HepG2 (cell line): ENCODE data around the gene STX1B. TPM values are rescaled to one million over a fixed set of nuclear protein-coding genes. Genes with fewer than 3 reads are reported as not detected.
A peak's percentile ranks its signal among the peaks of the same experiment; 100 is the strongest.

ENCODE experiments used
- MATR3 ChIP-seq: sonication (generic); formaldehyde crosslinking; IDR thresholded peaks from 2 replicates; pipeline ENCODE4 v1.4.0; 2020; ENCODE audit warnings: missing genetic modification reagents
- PHF21A ChIP-seq: sonication (generic); formaldehyde crosslinking; IDR thresholded peaks from 2 replicates; pipeline ENCODE4 v1.5.0; 2020; ENCODE audit warnings: mild to moderate bottlenecking, missing genetic modification reagents
- RELA ChIP-seq: sonication (generic); formaldehyde crosslinking; IDR thresholded peaks from 2 replicates; pipeline ENCODE4 v1.4.0; 2020; ENCODE audit warnings: missing genetic modification reagents
- SOX6 ChIP-seq, 2 experiments: fragments of 450-650 bp in 1 of 2; sonication (generic) in 1 of 2; formaldehyde crosslinking in 1 of 2; IDR thresholded peaks; 2 replicates each; pipeline versions ENCODE4 v1.4.0 to v1.6.1; 2017 to 2020; ENCODE audit warnings: antibody characterized with exemption in 1 of 2, mild to moderate bottlenecking in 1 of 2, missing genetic modification reagents in 1 of 2
- SPEN ChIP-seq: sonication (generic); formaldehyde crosslinking; IDR thresholded peaks from 2 replicates; pipeline ENCODE4 v1.5.1; 2020; ENCODE audit warnings: low read depth, mild to moderate bottlenecking, missing genetic modification reagents
- ZNF280D ChIP-seq: sonication (generic); formaldehyde crosslinking; IDR thresholded peaks from 2 replicates; pipeline ENCODE4 v1.5.1; 2020; ENCODE audit warnings: mild to moderate bottlenecking, missing genetic modification reagents
- ZNF512B ChIP-seq: sonication (generic); formaldehyde crosslinking; IDR thresholded peaks from 2 replicates; pipeline ENCODE4 v1.5.1; 2020; ENCODE audit warnings: missing genetic modification reagents, mild to moderate bottlenecking, borderline replicate concordance
- ZSCAN21 ChIP-seq: sonication (generic); formaldehyde crosslinking; IDR thresholded peaks from 2 replicates; pipeline ENCODE4 v1.8.0; 2022; ENCODE audit warnings: mild to moderate bottlenecking, missing genetic modification reagents, moderate library complexity, borderline replicate concordance
- polyA plus RNA-seq, 8 experiments: library from polyadenylated mRNA; depleted of rRNA in 3 of 8; stranded (reverse) in 7 of 8; unstranded in 1 of 8; fragments of >200 nt; fragmentation: Illumina TruSeq in 4 of 8; extraction: Trizol in 4 of 8; gene quantifications; 2 replicates each; pipeline versions ENCODE4 v1.2.1 to v1.2.3, GENCODE V29; 2011 to 2016; ENCODE audit warnings: low read depth in 4 of 8, missing spikeins in 1 of 8, mixed read lengths in 1 of 8; ENCODE audit not compliant: insufficient read depth in 1 of 8
- total RNA-seq, 5 experiments: library from RNA; depleted of rRNA; stranded (reverse); fragments of >200 nt; fragmentation: Illumina TruSeq; extraction: Trizol; gene quantifications; 2 replicates each; pipeline ENCODE4 v1.2.3, GENCODE V29; 2016; ENCODE audit warnings: low read depth in 1 of 5
- TF ChIP-seq, protein P1 (sequence below): sonication (generic); formaldehyde crosslinking; IDR thresholded peaks from 2 replicates; pipeline ENCODE4 v1.5.1; 2020; ENCODE audit warnings: mild to moderate bottlenecking, missing genetic modification reagents, moderate library complexity

Gene STX1B
- total and polyA plus RNA-seq, 2 of the 13 experiments (the other 11 are each of a cell fraction or from before 2014, with no cell fraction given): 2.1 to 3.0 TPM

DNA sequence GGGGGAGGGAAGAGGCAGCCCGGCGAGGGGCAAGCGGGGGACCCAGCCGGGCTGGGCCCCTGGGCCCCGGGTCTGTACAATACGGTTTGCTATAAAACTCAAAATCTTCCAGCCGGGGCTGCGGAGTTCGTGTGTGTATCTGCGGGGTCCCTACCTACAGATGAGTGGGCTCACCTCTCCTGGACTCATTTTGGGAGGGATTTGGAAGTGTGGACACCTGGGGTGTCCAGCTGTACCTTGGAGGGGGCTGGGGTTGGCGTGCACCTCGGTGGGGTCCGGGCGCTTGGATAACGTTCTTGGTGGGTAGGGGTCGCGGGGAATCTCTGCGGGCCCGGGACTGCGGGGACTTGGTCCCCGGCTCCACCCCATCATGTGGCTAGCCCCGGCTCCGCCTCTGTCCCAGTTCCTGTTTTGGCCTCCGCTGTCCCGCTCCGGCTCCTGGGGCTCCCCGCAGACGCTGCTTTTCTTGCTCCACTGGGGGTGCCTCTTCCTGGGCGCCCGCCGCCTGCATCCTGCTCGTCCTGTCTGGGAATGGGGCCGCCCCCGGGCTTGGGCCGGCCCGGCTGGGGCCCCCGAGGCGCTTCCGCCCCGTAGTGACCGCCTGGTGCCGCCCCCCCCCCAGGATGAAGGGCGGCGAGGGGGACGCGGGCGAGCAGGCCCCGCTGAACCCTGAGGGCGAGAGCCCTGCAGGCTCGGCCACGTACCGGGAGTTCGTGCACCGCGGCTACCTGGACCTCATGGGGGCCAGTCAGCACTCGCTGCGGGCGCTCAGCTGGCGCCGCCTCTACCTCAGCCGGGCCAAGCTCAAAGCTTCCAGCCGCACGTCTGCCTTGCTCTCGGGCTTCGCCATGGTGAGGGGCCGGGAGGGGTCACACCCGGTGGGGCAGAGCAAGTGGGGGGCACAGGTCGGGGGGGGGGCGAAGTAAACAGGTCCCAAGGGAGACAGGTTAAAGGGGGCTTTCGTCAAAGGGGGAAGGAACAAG, 61.5 kb downstream of the STX1B start, which contains the start of gene ORAI3 (continued):
- 0 out of 2 replicates have a peak, but pooled peaks have one; percentile 17 for TF ChIP-seq ZNF280D (CRISPR knock-in tag)
- TF ChIP-seq ZNF512B (CRISPR knock-in tag): no peak
- TF ChIP-seq, protein P1, sequence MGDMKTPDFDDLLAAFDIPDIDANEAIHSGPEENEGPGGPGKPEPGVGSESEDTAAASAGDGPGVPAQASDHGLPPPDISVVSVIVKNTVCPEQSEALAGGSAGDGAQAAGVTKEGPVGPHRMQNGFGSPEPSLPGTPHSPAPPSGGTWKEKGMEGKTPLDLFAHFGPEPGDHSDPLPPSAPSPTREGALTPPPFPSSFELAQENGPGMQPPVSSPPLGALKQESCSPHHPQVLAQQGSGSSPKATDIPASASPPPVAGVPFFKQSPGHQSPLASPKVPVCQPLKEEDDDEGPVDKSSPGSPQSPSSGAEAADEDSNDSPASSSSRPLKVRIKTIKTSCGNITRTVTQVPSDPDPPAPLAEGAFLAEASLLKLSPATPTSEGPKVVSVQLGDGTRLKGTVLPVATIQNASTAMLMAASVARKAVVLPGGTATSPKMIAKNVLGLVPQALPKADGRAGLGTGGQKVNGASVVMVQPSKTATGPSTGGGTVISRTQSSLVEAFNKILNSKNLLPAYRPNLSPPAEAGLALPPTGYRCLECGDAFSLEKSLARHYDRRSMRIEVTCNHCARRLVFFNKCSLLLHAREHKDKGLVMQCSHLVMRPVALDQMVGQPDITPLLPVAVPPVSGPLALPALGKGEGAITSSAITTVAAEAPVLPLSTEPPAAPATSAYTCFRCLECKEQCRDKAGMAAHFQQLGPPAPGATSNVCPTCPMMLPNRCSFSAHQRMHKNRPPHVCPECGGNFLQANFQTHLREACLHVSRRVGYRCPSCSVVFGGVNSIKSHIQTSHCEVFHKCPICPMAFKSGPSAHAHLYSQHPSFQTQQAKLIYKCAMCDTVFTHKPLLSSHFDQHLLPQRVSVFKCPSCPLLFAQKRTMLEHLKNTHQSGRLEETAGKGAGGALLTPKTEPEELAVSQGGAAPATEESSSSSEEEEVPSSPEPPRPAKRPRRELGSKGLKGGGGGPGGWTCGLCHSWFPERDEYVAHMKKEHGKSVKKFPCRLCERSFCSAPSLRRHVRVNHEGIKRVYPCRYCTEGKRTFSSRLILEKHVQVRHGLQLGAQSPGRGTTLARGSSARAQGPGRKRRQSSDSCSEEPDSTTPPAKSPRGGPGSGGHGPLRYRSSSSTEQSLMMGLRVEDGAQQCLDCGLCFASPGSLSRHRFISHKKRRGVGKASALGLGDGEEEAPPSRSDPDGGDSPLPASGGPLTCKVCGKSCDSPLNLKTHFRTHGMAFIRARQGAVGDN (CRISPR knock-in tag): peak; percentile 52
- TF ChIP-seq MATR3 (CRISPR knock-in tag): no peak
- TF ChIP-seq PHF21A: peak; percentile 78
- peak; percentile 74 for TF ChIP-seq ZSCAN21 (CRISPR knock-in tag)
- no peak for TF ChIP-seq RELA (CRISPR knock-in tag)
- TF ChIP-seq SPEN: no peak; the same call in 1 of the 2 replicates
- TF ChIP-seq SOX6 (IDR thresholded peaks at IDR 0.05): no peak
- TF ChIP-seq SOX6 (CRISPR knock-in tag; IDR thresholded peaks at IDR 0.05): peak; percentile 11
